GM21526 (cell line): ENCODE results near the gene SLC22A16.

Source experiments
- ATAC-seq: cut with Tn5 transposase; IDR thresholded peaks from one replicate; pipeline ENCODE4 v1.9.1; 2021; ENCODE audit warnings: moderate library complexity; ENCODE audit not compliant: unreplicated experiment, low FRiP score

The SLC22A16 gene

DNA sequence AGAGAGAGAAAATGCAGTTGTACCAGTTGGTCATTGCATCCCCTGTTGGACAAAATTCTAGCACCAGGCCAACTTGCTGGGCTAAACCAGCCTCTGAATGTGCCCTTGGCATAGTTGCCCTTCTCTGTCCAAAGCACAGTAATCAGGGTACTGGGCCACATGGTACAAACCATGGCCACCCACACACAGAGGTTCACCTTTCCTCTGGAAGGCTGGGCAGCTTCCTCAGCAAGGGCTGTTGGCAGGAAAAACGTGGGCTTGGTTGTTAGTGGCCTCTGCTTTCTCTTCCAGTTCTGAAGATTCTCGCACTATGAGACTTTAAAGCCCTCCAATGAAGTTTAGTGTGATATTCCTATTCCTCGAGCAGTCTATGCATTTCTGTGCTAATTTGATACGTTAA, 61.7 kb downstream of the SLC22A16 start:
- ATAC-seq, result no peak

DNA sequence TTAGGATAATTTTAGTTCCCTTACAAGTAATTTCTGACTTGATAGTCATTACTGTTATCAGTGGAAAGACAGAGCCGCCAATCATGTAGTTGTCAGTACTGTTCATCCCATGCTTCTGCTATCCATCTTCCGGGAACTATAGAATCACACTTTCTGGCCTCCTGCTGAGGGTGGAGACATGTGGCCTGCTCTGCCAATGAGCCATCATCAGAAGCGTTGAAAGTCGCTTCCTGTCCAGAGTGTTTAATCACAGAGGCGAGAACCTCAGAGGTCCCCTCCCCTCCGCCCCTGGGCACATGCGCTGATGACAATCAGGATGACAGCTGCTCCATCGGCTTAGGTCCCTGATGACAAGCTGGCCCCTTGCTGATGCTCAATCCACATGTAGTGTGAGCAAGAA, 64.1 kb downstream of the SLC22A16 start:
- no peak for ATAC-seq

DNA sequence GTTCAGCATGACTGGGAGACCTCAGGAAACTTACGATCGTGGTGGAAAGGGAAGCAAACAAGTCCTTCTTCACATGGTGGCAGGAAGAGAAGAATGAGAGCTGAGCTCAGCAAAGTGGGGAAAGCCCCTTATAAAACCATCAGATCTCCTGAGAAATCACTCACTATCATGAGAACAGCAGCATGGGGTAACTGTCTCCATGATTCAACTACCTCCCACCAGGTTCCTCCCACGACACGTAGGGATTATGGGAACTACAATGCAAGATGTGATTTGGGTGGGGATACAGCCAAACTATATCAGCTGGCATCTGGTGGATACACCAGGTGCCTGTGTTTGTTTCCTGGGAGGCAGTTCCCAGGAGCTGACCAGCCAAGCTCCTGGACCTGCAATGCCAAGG, 65.9 kb downstream of the SLC22A16 start:
- no peak for ATAC-seq

DNA sequence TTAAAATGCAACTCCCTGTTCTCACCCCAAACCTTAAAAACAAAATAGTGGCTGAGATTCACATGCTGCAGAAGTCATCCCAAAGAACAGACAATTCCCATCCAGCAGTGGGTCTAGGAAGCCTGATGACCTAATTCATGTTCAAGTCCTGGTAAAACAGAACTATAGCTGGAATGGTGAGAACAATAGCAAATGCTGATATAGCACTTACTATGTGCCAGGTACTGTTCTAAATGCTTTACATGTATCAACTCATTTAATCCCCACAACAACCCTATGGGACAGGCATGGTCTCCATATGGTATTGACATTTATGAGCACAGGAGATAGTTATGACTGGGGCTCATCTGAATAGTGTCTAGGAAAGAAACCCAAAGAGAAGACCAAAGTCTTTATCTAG, 66.6 kb downstream of the SLC22A16 start:
- ATAC-seq, result no peak

DNA sequence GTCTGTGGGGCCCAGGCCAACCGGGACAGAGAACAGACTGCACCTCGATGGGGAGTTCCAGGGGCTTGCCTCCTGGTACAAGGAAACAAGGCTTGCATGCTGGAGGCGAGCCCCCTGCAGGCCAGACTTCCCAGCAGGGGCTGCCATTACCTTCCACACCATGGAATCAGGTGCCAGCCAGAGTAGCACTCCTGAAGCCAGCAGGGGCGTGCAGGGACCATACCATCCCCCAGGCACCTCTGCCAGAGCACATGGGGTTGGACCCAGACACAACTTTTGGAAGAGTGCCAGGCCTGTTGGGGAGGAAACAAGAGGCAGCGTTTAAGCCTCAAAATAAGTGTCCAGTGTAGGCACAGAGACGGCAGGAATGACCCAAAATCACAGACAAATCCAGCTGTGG, 67.5 kb downstream of the SLC22A16 start:
- no peak for ATAC-seq

DNA sequence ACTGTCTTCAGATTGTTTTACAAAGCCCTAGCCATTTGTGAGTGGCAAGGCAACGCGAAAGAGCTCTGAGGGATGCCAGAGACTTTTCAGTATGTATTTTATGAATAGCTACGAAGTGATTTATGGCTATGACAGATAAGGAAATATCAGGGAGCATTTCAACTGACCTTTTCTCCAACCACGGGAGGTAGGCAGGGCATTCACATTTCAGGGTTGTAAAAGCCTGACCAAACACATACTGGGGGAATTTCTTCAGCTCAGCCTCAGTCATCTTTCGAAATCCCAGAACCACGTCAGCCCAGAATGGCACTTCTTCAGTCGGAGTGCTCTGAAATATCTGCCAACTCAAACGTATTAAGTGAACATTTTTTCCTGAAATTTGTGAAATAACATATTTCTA, 71.8 kb downstream of the SLC22A16 start:
- ATAC-seq, result no peak

DNA sequence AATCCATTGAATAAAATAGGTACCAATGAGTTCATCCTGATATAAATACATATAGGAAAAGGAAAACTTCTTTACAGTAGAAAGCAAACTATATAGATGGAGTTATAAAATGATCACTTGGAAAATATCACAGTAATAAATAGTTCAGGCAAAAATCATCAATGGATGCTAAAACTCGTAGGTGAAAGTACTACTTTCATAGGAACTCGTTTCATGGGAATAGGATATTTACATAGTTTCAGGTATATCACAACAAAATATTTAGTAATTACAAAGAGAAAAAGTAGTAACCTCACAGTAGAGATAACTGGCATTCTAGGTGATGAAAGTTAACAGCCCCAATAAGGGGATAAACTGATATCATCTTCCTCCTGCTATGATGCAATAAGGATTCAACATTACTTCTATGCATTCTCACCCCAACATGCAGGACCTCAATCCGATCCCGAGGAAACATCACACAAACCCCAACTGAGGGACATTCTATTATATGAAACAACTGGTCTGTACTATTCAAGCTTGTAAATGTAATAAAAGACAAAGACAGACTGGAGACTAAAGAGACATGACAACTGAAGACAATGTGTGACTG, 74.7 kb downstream of the SLC22A16 start:
- no peak for ATAC-seq

DNA sequence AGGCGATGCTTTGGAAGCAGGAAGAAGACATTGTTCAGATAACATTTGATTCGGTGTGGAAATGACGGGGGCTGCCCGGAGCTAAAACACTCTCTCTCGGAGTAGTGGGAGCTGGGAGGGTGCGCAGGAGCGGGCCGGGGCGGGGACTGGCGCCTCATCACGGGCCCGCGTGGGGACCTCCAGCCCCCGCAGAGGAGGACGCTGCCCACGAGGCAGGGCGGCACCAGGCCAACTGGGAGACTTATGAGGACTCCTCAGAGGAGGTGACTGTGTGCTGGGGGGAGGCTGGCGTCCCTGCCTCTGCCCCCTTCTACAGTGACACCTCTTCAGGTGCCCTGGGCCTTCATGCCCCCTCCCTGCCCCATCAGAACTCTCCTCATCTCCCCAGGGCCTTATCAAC, 76.2 kb downstream of the SLC22A16 start:
- no peak for ATAC-seq

DNA sequence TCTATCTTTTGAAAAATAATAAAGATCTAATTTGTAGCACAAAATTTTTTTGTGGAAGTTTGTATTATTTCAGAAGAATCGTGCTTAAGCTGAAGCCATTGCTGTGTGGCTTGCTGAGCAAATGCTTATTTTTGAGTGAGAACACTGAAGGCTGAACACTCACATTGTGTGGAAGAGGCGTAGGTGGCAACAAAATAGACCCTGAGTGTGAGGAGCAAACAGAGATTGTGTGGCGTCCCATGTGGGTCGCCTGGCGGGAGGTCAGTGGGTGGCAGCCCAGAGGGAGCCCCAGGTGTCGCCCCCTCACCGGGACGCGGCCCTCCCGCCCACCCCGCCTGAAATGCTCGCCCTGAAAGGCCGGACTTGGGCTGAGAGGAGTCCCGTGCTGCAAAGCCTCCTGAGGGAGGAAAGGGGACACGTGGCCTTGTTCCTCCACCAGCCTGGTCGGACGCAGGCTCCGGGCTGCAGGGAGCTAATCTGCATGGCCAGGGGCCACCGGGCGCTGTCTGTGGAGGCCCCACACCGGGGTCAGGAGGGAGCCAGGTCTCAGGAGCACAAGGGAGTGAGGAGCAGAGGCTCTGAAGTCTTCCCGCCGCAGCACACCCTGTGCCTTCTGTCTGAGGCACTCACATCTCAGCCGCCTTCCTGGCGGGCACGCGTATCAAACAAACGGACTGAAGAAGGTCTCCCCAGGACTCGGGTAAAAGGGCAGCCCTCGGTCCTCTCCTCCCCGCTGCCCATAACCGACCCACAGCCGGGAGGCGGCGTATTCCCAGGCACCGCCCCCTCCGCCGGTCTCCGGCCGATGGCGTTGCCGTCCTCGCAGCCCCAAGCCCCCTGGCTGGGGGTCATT, 77.0 kb downstream of the SLC22A16 start:
- ATAC-seq, result no peak

DNA sequence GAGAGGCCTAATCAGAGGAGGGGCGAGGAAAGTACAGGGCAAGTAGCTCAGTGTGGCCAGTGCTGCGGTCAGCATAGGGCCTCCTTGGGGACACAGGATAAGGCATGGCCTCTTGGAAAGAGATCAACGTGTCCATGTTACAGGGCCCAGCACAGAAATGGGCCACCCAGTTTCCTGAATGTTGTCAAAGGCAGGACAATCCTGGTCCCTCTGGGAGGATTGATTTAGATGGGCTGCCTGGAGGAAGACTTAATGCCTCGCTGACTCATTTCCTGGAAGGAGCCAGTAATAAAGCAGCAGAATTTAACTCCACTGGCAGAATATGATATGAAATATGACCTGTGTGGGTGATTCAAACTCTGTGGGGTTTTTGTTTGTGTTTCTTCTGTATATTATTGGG, 77.6 kb downstream of the SLC22A16 start:
- no peak for ATAC-seq

DNA sequence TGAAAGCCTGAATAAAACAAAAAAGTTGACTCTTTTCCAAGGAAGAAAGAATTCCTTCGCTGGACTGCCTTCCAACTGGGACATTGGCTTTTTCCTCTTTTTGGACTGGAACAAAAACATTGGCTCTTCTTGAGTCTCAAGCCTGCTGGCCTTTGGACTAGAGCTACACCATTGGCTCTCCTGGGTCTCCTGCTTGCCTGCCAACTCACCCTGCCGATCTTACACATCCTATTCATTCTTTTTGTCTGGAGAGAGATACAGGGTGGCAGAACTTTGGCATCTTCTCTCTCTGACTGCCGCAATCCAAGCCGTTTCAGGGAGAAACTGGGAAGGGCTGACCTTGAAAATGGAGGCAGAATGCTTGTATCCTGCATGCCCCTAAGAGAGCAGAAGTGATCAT, 81.2 kb downstream of the SLC22A16 start:
- no peak for ATAC-seq

DNA sequence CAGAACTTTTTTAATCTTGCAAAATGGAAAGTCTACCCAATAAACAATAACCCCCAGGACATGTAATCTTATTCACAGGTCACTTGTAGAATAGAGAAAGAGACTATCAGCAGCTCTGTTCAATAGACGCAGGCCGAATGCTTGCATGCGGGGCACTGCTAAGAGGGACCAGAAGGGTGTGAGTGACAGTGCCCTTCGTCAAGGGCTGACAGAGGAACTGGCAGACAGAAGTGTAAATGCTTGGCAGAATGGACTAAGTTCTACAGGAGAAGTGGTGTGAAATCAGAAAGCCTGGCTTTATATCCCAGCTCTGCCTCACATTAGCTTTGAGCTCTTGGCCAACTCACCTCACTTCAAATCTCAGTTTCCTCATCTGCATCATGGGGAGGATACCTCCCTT, 82.0 kb downstream of the SLC22A16 start:
- ATAC-seq, result no peak

DNA sequence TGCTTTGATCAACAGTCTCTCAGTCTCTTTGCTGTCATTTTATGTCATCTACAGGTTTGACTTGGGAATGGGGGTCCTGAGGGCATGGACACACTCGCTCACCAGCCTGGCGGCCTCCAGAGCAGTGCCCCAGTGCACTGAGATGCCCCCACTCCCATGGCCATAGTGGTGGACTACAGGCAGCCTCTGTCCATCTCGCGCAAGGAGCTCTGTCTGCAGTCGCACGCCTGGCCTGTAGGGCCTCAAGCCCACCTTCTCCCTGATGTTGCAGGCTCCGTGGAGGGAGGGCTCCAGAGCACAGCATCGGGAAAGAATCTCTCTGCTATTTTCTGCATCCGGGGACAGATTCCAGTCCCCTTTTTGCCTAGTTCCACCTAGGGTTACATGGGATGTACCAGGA, 83.7 kb downstream of the SLC22A16 start:
- ATAC-seq, result no peak

DNA sequence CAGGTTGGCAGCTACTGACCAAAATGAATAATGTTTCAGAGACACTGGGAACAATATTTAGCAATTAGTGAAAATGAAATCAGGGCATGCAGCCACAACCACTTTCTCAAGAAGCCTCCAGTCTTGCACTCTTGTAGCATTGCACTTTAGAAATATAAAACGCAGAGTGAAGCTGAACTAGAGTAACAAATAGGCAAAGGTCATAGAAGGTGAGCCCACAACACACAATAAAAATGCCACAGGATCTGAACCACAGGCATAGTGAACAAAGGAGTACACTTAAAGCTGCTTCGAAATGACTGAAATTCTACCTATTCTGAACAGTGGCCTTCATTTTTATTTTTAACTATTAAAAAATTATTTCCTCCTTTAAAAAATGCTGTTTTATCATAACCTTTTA, 86.0 kb downstream of the SLC22A16 start:
- no peak for ATAC-seq

DNA sequence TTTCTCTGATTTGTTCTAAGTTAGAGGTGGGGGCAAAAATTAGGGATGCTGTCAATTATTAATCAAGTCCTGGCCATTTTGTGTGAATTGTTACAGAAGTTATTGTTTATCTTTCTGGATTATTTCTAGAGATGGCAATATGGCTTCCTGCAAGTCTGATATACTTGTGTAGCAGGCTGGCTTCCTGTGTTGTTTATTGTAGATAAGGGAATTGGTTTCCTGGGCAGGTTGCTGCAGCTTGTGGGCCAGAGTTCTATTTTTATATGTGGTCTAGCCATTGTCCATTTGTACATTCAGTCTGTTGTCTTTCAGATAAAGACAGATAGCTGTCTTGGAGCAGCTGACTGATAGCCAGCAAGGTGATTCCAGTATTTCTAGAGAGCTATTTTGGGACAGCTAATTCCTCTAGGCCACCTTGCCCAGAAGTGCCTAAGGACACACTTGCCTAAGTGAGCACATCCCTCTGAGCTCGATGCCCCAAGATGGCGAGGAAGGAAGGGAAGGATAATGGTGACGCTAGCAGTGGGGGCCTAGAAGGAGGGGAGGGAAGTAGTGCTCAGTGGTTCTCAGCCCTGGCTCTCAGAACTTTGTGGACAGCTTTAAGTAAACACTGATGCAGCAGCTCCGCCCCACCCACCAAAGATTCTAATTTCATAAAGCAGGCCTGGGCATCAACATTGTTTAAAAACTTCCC, 86.6 kb downstream of the SLC22A16 start:
- ATAC-seq, result no peak

DNA sequence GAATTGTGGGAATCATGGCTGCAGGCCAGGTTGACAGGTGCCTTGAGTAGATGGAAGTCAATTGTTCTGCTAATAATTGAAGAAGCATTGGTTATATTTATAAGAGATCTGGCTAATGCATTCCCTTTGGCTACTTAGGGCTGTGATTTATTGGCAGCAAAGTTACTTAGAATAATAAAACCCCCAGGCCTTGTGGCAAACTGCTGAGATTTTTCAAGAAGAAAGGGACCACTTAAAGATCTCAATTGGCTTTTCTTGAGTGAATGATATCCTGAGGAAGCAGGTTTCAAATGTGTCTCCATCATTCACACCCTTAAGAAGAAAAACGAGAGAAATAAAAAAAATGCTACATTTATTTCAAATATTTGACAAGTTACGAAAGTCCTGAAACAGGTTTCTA, 88.4 kb downstream of the SLC22A16 start:
- ATAC-seq, result no peak

DNA sequence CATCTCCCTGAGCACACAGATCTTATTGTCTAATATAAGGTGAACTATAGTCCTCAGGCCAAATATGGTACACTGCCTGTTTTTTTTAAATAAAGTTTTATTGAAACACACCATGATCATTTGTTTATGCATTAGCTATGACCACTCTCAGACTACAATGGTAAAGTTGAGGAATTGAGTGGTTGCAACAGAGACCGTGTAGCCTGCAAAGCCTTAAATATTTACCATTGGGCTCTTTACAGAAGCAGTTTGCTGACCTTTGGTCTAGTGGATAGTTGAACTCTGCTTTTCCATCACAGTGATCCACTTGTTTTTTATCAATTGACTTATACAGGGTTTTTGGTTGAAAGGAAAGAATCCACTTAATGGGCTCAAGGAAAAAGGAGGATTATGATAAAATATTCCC, 91.0 kb downstream of the SLC22A16 start:
- ATAC-seq, result no peak

DNA sequence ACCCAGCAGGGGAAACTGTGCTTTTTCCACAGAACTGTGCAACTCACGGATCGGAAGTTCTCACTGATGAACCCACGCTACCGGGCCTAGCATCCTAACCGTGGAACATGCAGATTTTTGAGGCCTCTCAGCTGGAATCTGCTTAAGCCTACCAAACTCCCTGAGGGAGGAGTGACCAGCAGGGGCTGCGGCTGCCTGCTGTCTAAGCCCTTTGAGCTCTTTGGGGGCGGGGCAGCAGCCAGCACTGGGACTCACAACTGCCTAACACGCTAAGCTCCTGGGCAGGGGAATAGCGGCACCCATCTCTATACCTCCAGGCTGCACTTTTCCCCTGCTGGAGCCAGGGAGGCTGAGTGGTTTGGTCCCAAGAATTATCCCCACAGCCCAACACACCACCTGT, 97.9 kb downstream of the SLC22A16 start:
- ATAC-seq, result no peak
